ENCODE results near the gene ZNF536. TPM values are rescaled to one million over a fixed set of nuclear protein-coding genes. Genes with fewer than 3 reads are reported as not detected.

The ZNF536 gene
- total and polyA plus RNA-seq, 9 of the 15 experiments (the other 6 are each of a cell fraction or from before 2014, with no cell fraction given) = not detected

DNA sequence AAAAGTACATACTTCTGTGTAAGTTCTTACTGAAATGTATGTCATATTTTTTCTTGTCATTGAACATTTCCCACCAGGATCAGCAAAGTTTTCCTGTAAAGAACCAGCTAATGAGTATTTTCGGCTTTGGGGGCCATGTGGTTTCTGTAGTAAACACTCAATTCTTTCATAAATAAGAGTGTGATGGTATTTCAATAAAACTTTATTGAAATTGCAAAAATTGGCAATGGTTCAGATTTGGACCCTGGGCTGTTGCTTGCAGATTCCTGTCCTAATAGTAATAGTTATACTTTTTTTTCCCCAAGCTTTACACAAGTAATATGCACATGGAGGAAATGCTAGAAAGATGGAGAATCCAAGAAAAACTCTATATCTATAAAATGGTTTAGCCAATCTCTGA is 83.7 kb downstream of the ZNF536 start:
- Histone ChIP-seq H3K4me3 (no peak overlapping the region), H3K27ac (ENCODE audit: extremely low read depth, low read depth, low read length) (no peak overlapping the region), H3K9me1 (ENCODE audit: control insufficient read depth, insufficient read depth, low read length) (no peaks in the 10 kb centered on the region), H2AFZ (ENCODE audit: low read depth, low read length) (no peak overlapping the region), H4K20me1 (replicated peaks; ENCODE audit: control insufficient read depth, insufficient read depth, low read length) (no peaks in the 10 kb centered on the region; the same call in 1 of the 2 replicates), H3K4me2 (ENCODE audit: insufficient read depth, low read length) (no peak overlapping the region), H3K9me3 (replicated peaks; ENCODE audit: control insufficient read depth, insufficient read depth, low read depth, low read length) (no peaks in the 10 kb centered on the region), H3K9ac (ENCODE audit: insufficient read depth in 1 of 2, low read depth in 2 of 2, low read length in 2 of 2) (no peak overlapping the region), H3K27me3 (ENCODE audit: control insufficient read depth in 2 of 2, insufficient read depth in 2 of 2, low read length in 2 of 2) (peaks cover 0 to 33% of the 10 kb centered on the region in 2 experiments; a peak in 3 of 5 replicates), H3K36me3 (ENCODE audit: control insufficient read depth, insufficient read depth, low read length) (no peaks in the 10 kb centered on the region), H3K79me2 (ENCODE audit: control insufficient read depth, insufficient read depth, low read length) (no peaks in the 10 kb centered on the region), H3K4me1 (replicated peaks in 1 of 2; ENCODE audit: control insufficient read depth in 2 of 2, insufficient read depth in 2 of 2, low read length in 2 of 2) (no peaks in the 10 kb centered on the region; a peak in 1 of 5 replicates)
- no peak for FAIRE-seq
- ChIA-PET CTCF (ENCODE audit: low intra/inter-chr PET ratio) (no interaction called here), POLR2A (no interaction called here)
- no peak for DNase-seq (ENCODE audit: extremely low read depth in 1 of 4, low spot score in 3 of 4)
- intact Hi-C loops (cut with micrococcal nuclease) (no loop called here), in situ Hi-C loops (cut with MboI) (no loop called here)
- TF ChIP-seq NR2C2 (CRISPR knock-in tag; IDR thresholded peaks at IDR 0.05) = no peak
- no peak for TF ChIP-seq NR2C2 (tag; IDR thresholded peaks at IDR 0.05)
- TF ChIP-seq SMARCA5 (IDR thresholded peaks at IDR 0.05) = no peak
- TF ChIP-seq ZNF280B (CRISPR knock-in tag; IDR thresholded peaks at IDR 0.05) = no peak
- no peak for TF ChIP-seq ZNF239 (CRISPR knock-in tag; IDR thresholded peaks at IDR 0.05)
- no peak for TF ChIP-seq SREBF1 (IDR thresholded peaks at IDR 0.05; ENCODE audit: borderline replicate concordance, low read depth, low read length)
- TF ChIP-seq NFIC (IDR thresholded peaks at IDR 0.05) = peak; percentile 47
- peak; percentile 87 for TF ChIP-seq ZBTB40 (IDR thresholded peaks at IDR 0.05)
- TF ChIP-seq ZBTB40 (CRISPR knock-in tag; IDR thresholded peaks at IDR 0.05) = peak; percentile 63; the same call in 1 of the 2 replicates
- TF ChIP-seq ZNF717 (CRISPR knock-in tag; IDR thresholded peaks at IDR 0.05) = no peak
- TF ChIP-seq EWSR1 (IDR thresholded peaks at IDR 0.05; ENCODE audit: borderline replicate concordance, low read depth, partially characterized antibody) = no peak
- BruUV-seq (replicated peaks) = no TSS peak
- no peak for ATAC-seq
- 0% methylated on average over 1 of the region's 1 CpG for WGBS (ENCODE audit: insufficient coverage, low coverage, missing lambda C conversion rate)
